HEK293 (cell line): ENCODE data around the gene PTGES2.

Experiments used
- CTCF ChIA-PET: fragments of 350-600 bp; formaldehyde crosslinking; extraction: SDS; loops from one replicate; lab custom pipeline; 2021; ENCODE audit warnings: antibody characterized with exemption; lab: Yijun Ruan, JAX
- POLR2A ChIA-PET: fragments of 300-600 bp; formaldehyde crosslinking; extraction: SDS; loops from one replicate; lab custom pipeline; 2020; ENCODE audit warnings: antibody characterized with exemption, inconsistent platforms; lab: Yijun Ruan, JAX
- H3K27ac ChIP-seq: fragments of 200-500 bp; sonication (Bioruptor generic); 2 replicates; pipeline ENCODE4 v1.5.1; 2014; ENCODE audit warnings: low read depth, low read length, control low read depth, inconsistent platforms; ENCODE audit errors: extremely low read depth
- H3K36me3 ChIP-seq, 2 experiments: fragments of 200-500 bp in 1 of 2; sonication (Bioruptor generic) in 1 of 2; 1 replicate in 1 of 2; 2 replicates in 1 of 2; pipeline ENCODE4 v1.5.1; 2014 to 2017; ENCODE audit warnings: inconsistent platforms in 2 of 2, low read length in 2 of 2; ENCODE audit not compliant: control insufficient read depth in 2 of 2, insufficient read depth in 1 of 2
- H3K4me1 ChIP-seq: fragments of 200-500 bp; sonication (Bioruptor generic); 2 replicates; pipeline ENCODE4 v1.5.1; 2014; ENCODE audit warnings: mild to moderate bottlenecking, low read length, inconsistent platforms; ENCODE audit not compliant: control insufficient read depth, insufficient read depth
- H3K4me3 ChIP-seq: 2 replicates; pipeline ENCODE4 v1.5.1; 2011; ENCODE audit warnings: low read depth, mild to moderate bottlenecking, control low read depth, low read length, moderate library complexity
- H3K9me3 ChIP-seq: fragments of 200-500 bp; sonication (Bioruptor generic); 2 replicates; pipeline ENCODE4 v1.5.1; 2014; ENCODE audit warnings: low read depth, low read length, inconsistent platforms; ENCODE audit not compliant: control insufficient read depth, insufficient read depth
- BCL11B ChIP-seq: fragments of 450-650 bp; formaldehyde crosslinking; IDR thresholded peaks from 2 replicates; pipeline ENCODE4 v1.5.1; 2016; ENCODE audit warnings: low read depth, missing biosample characterization, missing genetic modification characterization
- GLI4 ChIP-seq: fragments of 450-650 bp; formaldehyde crosslinking; IDR thresholded peaks from 2 replicates; pipeline ENCODE4 v1.5.1; 2016; ENCODE audit warnings: missing biosample characterization, missing genetic modification characterization
- KLF8 ChIP-seq: fragments of 450-650 bp; formaldehyde crosslinking; IDR thresholded peaks from 2 replicates; pipeline ENCODE4 v1.5.1; 2016; ENCODE audit warnings: missing biosample characterization, missing genetic modification characterization
- TRIM28 ChIP-seq: IDR thresholded peaks from 2 replicates; pipeline ENCODE4 v1.6.1; 2011; ENCODE audit warnings: low read length, control low read depth, borderline replicate concordance
- ZBTB20 ChIP-seq: fragments of 450-650 bp; formaldehyde crosslinking; IDR thresholded peaks from 2 replicates; pipeline ENCODE4 v1.5.1; 2016; ENCODE audit warnings: missing biosample characterization, missing genetic modification characterization
- ZNF10 ChIP-seq: fragments of 450-650 bp; formaldehyde crosslinking; IDR thresholded peaks from 2 replicates; pipeline ENCODE4 v1.5.1; 2017; ENCODE audit warnings: missing biosample characterization, missing genetic modification characterization
- ZNF146 ChIP-seq: fragments of 450-650 bp; formaldehyde crosslinking; IDR thresholded peaks from 2 replicates; pipeline ENCODE4 v1.5.1; 2016; ENCODE audit warnings: missing biosample characterization, missing genetic modification characterization
- ZNF274 ChIP-seq, 2 experiments: fragments of 200-500 bp in 1 of 2; fragments of 450-650 bp in 1 of 2; sonication (Bioruptor generic) in 1 of 2; formaldehyde crosslinking in 1 of 2; IDR thresholded peaks; 2 replicates each; pipeline versions ENCODE4 v1.5.1 to v1.6.1; 2014 to 2016; ENCODE audit warnings: borderline replicate concordance in 1 of 2, inconsistent platforms in 1 of 2, low read length in 1 of 2, missing biosample characterization in 1 of 2, missing genetic modification characterization in 1 of 2
- ZNF610 ChIP-seq: fragments of 450-650 bp; formaldehyde crosslinking; IDR thresholded peaks from 2 replicates; pipeline ENCODE4 v1.5.1; 2016; ENCODE audit warnings: missing biosample characterization, missing genetic modification characterization, borderline replicate concordance
- ZNF664 ChIP-seq: fragments of 450-650 bp; formaldehyde crosslinking; IDR thresholded peaks from 2 replicates; pipeline ENCODE4 v1.5.1; 2016; ENCODE audit warnings: missing biosample characterization, missing genetic modification characterization
- TF ChIP-seq, protein P1 (sequence below): fragments of 450-650 bp; formaldehyde crosslinking; IDR thresholded peaks from 2 replicates; pipeline ENCODE4 v1.5.1; 2016; ENCODE audit warnings: missing biosample characterization, missing genetic modification characterization
- TF ChIP-seq, protein P2 (sequence below): fragments of 450-650 bp; formaldehyde crosslinking; IDR thresholded peaks from 2 replicates; pipeline ENCODE4 v1.5.1; 2016; ENCODE audit warnings: missing biosample characterization, missing genetic modification characterization
- TF ChIP-seq, protein P3 (sequence below): fragments of 450-650 bp; formaldehyde crosslinking; IDR thresholded peaks from 2 replicates; pipeline ENCODE4 v1.5.1; 2016; ENCODE audit warnings: missing biosample characterization, missing genetic modification characterization
- TF ChIP-seq, protein P4 (sequence below): fragments of 450-650 bp; formaldehyde crosslinking; conservative IDR thresholded peaks from 2 replicates; pipeline ENCODE4 v1.5.1; 2016; ENCODE audit warnings: low read depth, missing biosample characterization, missing genetic modification characterization
- TF ChIP-seq, protein P5 (sequence below): fragments of 450-650 bp; formaldehyde crosslinking; IDR thresholded peaks from 2 replicates; pipeline ENCODE4; 2016; ENCODE audit warnings: missing biosample characterization, missing genetic modification characterization

Gene PTGES2

DNA sequence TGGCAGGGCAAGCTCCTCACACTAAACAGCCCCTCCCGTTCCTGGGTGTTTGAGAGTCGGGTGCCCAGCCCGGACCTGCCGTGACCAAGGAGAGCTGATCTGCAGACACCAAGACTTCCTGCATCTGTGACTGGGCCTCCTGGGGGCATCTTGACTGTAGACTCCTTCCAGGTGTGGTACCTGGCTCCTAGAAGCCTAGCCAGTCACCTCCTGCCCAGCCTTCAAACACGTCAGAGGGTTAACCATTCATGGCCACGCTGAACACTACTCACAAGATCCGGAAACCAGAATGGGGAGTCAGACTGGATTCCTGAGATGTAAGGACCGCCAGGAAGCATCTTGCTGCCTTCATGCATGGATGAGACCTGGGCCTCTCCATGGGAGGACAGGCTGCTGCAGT is 18.0 kb upstream of the PTGES2 start (continued):
- TF ChIP-seq ZNF146, result no peak
- TF ChIP-seq, protein P1, sequence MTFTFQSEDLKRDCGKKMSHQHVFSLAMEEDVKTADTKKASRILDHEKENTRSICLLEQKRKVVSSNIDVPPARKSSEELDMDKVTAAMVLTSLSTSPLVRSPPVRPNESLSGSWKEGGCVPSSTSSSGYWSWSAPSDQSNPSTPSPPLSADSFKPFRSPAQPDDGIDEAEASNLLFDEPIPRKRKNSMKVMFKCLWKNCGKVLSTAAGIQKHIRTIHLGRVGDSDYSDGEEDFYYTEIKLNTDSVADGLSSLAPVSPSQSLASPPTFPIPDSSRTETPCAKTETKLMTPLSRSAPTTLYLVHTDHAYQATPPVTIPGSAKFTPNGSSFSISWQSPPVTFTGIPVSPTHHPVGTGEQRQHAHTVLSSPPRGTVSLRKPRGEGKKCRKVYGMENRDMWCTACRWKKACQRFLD, result no peak
- no peak for TF ChIP-seq KLF8
- no peak for TF ChIP-seq ZBTB20 (tag by site-specific recombination)
- TF ChIP-seq, all 188 proteins: peak for 0

DNA sequence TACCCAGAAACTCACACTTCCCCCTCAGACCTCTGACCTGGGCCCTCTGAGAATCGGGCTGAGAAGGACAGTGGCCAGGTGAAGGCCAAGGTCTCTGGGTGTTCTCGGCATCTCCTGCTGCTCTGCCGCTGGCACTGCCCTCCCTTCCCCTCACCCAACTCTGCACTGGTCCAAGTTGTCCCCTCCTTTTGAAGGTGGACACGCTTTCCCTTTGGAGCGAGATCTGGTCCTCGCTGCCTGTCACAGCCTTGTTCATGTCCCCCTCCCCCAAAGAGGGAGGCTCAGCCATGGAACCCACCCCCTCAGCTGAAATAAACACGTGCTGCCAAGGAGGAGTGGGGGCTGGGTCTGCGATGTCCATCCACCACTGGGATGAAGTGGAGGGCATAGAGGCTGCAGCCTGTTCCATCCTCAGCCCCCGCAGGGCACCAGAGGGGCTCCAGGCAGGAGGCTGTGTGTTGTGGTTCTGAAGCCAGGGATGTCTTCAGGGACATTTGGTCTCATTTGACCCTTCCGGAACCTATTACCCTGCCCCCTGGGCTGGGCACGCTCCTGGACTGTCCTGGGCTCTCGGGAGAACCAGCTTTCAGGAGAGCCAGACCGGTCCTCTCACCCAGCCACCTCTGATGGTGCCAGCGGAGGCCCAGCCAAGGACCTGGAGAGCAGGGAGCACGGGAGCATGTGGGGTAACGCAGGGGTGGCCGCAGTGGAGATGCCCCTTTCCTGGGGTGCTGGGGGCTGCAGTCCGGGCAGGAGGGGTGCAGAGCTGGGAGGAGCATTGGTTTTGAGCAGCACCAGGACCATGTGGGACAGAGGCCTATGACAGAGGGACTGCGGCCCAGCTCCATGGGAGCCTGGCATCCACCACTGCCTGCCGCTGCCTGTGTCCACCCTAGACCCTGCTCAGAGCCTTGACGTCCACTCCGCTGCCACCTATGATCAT is 17.0 kb upstream of the PTGES2 start:
- Histone ChIP-seq H3K27ac (no peak overlapping the region), H3K9me3 (no peaks in the 10 kb centered on the region), H3K4me3 (no peak overlapping the region), H3K4me1 (no peaks in the 10 kb centered on the region), H3K36me3 (no peaks in the 10 kb centered on the region)
- POLR2A ChIA-PET, result interaction anchor here (1.3 kb wide), 1 partner anchor 16 kb away, joined by 4 read pairs; the partner anchor contains the start of gene BBLN
- TF ChIP-seq ZNF10 (tag by site-specific recombination), result no peak
- TF ChIP-seq, protein P2, sequence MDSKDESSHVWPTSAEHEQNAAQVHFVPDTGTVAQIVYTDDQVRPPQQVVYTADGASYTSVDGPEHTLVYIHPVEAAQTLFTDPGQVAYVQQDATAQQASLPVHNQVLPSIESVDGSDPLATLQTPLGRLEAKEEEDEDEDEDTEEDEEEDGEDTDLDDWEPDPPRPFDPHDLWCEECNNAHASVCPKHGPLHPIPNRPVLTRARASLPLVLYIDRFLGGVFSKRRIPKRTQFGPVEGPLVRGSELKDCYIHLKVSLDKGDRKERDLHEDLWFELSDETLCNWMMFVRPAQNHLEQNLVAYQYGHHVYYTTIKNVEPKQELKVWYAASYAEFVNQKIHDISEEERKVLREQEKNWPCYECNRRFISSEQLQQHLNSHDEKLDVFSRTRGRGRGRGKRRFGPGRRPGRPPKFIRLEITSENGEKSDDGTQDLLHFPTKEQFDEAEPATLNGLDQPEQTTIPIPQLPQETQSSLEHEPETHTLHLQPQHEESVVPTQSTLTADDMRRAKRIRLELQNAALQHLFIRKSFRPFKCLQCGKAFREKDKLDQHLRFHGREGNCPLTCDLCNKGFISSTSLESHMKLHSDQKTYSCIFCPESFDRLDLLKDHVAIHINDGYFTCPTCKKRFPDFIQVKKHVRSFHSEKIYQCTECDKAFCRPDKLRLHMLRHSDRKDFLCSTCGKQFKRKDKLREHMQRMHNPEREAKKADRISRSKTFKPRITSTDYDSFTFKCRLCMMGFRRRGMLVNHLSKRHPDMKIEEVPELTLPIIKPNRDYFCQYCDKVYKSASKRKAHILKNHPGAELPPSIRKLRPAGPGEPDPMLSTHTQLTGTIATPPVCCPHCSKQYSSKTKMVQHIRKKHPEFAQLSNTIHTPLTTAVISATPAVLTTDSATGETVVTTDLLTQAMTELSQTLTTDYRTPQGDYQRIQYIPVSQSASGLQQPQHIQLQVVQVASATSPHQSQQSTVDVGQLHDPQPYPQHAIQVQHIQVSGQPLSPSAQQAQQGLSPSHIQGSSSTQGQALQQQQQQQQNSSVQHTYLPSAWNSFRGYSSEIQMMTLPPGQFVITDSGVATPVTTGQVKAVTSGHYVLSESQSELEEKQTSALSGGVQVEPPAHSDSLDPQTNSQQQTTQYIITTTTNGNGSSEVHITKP, result no peak
- TF ChIP-seq, all 188 proteins: peak for 0
- CTCF ChIA-PET, result interaction anchor here (0.7 to 2.3 kb wide), 3 partner anchors 16 to 59 kb away, joined by 3 to 14 read pairs (median 3); no protein-coding TSS in a partner anchor

DNA sequence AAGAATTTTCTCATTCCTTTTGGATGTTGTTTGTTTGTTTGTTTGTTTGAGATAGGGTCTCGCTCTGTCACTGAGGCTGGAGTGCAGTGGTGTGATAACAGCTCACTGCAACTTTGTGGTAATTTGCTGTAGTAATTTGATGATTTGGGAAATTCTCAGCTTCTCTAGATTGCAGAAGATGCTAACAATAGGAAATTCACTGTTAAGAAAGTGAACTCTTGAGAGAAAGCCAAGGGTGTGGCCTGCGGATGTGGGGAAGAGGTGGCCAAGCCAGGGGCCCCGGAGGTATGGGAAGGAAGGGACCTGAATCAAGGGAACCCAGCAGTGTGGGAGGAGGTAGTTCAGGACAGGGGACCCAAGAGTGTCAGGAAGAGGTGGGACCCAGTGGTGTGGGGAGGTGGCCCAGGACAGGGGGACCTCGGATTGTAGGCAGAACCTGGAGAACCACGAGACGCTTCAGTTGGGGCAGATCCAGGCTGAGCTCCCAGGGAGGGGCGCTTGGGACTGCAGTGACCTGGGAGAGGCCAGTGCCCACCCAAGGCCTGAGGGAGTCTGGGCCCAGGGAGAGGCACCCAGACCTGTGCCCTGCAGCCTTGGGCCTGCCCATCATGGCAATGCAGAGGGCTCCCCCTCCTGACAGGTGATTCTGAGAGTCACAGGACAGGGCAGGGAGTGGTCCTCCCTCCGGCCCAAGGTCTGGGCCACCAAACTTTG is 16.2 kb upstream of the PTGES2 start:
- CTCF ChIA-PET, result interaction anchor here (0.6 to 2.3 kb wide), 4 partner anchors 15 to 1437 kb away, joined by 3 to 14 read pairs (median 4); no protein-coding TSS in a partner anchor
- H3K27ac ChIP-seq, result no peak overlapping the region
- no peaks in the 10 kb centered on the region for H3K36me3 ChIP-seq
- H3K9me3 ChIP-seq, result no peaks in the 10 kb centered on the region
- no peak overlapping the region for H3K4me3 ChIP-seq
- POLR2A ChIA-PET, result interaction anchor here (0.9 to 1.3 kb wide), 2 partner anchors 15 to 16 kb away, joined by 4 read pairs; partner anchors contain the start of gene BBLN
- no peaks in the 10 kb centered on the region for H3K4me1 ChIP-seq
- TF ChIP-seq ZBTB20 (tag by site-specific recombination), result no peak
- no peak for TF ChIP-seq GLI4
- TF ChIP-seq BCL11B (tag by site-specific recombination), result no peak
- TF ChIP-seq, protein P3, sequence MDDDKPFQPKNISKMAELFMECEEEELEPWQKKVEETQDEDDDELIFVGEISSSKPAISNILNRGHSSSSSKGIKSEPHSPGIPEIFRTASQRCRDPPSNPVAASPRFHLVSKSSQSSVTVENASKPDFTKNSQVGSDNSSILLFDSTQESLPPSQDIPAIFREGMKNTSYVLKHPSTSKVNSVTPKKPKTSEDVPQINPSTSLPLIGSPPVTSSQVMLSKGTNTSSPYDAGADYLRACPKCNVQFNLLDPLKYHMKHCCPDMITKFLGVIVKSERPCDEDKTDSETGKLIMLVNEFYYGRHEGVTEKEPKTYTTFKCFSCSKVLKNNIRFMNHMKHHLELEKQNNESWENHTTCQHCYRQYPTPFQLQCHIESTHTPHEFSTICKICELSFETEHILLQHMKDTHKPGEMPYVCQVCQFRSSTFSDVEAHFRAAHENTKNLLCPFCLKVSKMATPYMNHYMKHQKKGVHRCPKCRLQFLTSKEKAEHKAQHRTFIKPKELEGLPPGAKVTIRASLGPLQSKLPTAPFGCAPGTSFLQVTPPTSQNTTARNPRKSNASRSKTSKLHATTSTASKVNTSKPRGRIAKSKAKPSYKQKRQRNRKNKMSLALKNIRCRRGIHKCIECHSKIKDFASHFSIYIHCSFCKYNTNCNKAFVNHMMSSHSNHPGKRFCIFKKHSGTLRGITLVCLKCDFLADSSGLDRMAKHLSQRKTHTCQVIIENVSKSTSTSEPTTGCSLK (tag by site-specific recombination), result no peak
- TF ChIP-seq, protein P4, sequence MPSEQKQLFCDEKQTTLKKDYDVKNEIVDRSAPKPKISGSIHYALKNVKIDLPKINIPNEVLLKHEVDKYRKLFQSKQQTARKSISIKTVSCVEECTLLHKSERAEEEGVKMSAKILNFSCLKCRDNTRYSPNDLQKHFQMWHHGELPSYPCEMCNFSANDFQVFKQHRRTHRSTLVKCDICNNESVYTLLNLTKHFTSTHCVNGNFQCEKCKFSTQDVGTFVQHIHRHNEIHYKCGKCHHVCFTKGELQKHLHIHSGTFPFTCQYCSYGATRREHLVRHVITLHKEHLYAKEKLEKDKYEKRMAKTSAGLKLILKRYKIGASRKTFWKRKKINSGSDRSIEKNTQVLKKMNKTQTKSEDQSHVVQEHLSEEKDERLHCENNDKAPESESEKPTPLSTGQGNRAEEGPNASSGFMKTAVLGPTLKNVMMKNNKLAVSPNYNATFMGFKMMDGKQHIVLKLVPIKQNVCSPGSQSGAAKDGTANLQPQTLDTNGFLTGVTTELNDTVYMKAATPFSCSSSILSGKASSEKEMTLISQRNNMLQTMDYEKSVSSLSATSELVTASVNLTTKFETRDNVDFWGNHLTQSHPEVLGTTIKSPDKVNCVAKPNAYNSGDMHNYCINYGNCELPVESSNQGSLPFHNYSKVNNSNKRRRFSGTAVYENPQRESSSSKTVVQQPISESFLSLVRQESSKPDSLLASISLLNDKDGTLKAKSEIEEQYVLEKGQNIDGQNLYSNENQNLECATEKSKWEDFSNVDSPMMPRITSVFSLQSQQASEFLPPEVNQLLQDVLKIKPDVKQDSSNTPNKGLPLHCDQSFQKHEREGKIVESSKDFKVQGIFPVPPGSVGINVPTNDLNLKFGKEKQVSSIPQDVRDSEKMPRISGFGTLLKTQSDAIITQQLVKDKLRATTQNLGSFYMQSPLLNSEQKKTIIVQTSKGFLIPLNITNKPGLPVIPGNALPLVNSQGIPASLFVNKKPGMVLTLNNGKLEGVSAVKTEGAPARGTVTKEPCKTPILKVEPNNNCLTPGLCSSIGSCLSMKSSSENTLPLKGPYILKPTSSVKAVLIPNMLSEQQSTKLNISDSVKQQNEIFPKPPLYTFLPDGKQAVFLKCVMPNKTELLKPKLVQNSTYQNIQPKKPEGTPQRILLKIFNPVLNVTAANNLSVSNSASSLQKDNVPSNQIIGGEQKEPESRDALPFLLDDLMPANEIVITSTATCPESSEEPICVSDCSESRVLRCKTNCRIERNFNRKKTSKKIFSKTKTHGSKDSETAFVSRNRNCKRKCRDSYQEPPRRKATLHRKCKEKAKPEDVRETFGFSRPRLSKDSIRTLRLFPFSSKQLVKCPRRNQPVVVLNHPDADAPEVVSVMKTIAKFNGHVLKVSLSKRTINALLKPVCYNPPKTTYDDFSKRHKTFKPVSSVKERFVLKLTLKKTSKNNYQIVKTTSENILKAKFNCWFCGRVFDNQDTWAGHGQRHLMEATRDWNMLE, result no peak
- no peak for TF ChIP-seq ZNF664 (tag by site-specific recombination)
- TF ChIP-seq ZNF274 (IDR thresholded peaks at IDR 0.05; ENCODE audit: low read length), result no peak
- no peak for TF ChIP-seq ZNF274 (tag by site-specific recombination; IDR thresholded peaks at IDR 0.05; ENCODE audit: borderline replicate concordance)
- TF ChIP-seq TRIM28, result no peak
- no peak for TF ChIP-seq ZNF610 (tag by site-specific recombination)
- TF ChIP-seq, protein P5, sequence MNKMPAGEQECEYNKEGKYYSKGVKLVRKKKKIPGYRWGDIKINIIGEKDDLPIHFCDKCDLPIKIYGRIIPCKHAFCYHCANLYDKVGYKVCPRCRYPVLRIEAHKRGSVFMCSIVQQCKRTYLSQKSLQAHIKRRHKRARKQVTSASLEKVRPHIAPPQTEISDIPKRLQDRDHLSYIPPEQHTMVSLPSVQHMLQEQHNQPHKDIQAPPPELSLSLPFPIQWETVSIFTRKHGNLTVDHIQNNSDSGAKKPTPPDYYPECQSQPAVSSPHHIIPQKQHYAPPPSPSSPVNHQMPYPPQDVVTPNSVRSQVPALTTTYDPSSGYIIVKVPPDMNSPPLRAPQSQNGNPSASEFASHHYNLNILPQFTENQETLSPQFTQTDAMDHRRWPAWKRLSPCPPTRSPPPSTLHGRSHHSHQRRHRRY, result no peak
